ENCODE results near the gene C5orf15.

Gene C5orf15

GRCh38 chr5:133968204-133968980, at the start of gene C5orf15:
Gene C5orf15, minus strand, starts transcription at chr5:133968625. Its CDS starts 41 bp downstream, at chr5:133968584.
- peak; percentile 76 for DNase-seq

- DNase-seq, result no peak
These were observed 39.9 kb upstream of the C5orf15 start for GRCh38 chr5:134008266-134008749.

- no peak for DNase-seq
These were observed 39.3 kb upstream of the C5orf15 start for GRCh38 chr5:134007581-134008265.

GRCh38 chr5:134006115-134006514, 37.7 kb upstream of the C5orf15 start:
- DNase-seq, result no peak

- no peak for DNase-seq
These were observed 37.1 kb upstream of the C5orf15 start for GRCh38 chr5:134005417-134006061.

- DNase-seq, result peak; percentile 38
These were observed 36.4 kb upstream of the C5orf15 start, which contains the start of gene VDAC1 for GRCh38 chr5:134004626-134005416. Gene VDAC1, minus strand, starts transcription at chr5:134004975. Its CDS starts 11,963 bp downstream, at chr5:133993012.

GRCh38 chr5:134003817-134004625, 35.6 kb upstream of the C5orf15 start:
- no peak for DNase-seq

- no peak for DNase-seq
These were observed 34.8 kb upstream of the C5orf15 start for GRCh38 chr5:134003064-134003816.

GRCh38 chr5:134001938-134002731, 33.7 kb upstream of the C5orf15 start:
- DNase-seq, result no peak

GRCh38 chr5:134000696-134001453, 32.5 kb upstream of the C5orf15 start:
- DNase-seq, result no peak

GRCh38 chr5:134000091-134000511, 31.7 kb upstream of the C5orf15 start:
- DNase-seq, result no peak

GRCh38 chr5:133998807-133999206, 30.4 kb upstream of the C5orf15 start:
- no peak for DNase-seq

GRCh38 chr5:133998042-133998441, 29.6 kb upstream of the C5orf15 start:
- DNase-seq, result no peak

GRCh38 chr5:133996683-133997252, 28.3 kb upstream of the C5orf15 start:
- DNase-seq, result no peak

GRCh38 chr5:133995883-133996563, 27.6 kb upstream of the C5orf15 start:
- no peak for DNase-seq

GRCh38 chr5:133995341-133995740, 26.9 kb upstream of the C5orf15 start:
- DNase-seq, result no peak

- DNase-seq, result no peak
These were observed 26.5 kb upstream of the C5orf15 start for GRCh38 chr5:133994990-133995333.

- no peak for DNase-seq
These were observed 26.0 kb upstream of the C5orf15 start for GRCh38 chr5:133994297-133994989.

All from NCI-H510A (cell line).